GM23248 (cell line): ENCODE results near the gene ARID1B.

ENCODE experiments used
- EZH2 ChIP-seq: fragments of 200-600 bp; sonication (generic); IDR thresholded peaks from 2 replicates; pipeline ENCODE4 v1.6.1; 2018; ENCODE audit warnings: antibody characterized with exemption, mild to moderate bottlenecking; ENCODE audit not compliant: insufficient read depth, poor library complexity, severe bottlenecking
- EZH2phosphoT487 ChIP-seq: fragments of 200-600 bp; sonication (generic); IDR thresholded peaks from 2 replicates; pipeline ENCODE4 v1.6.1; 2018; ENCODE audit warnings: antibody characterized with exemption, moderate library complexity, mild to moderate bottlenecking, low read depth; ENCODE audit not compliant: insufficient read depth

- TF ChIP-seq EZH2 (no peak), EZH2phosphoT487 (no peak)
Measured at GRCh38 chr6:157170535-157170934, 393.4 kb downstream of the ARID1B start.
